GM03348 (cell line): ENCODE results near the gene ARHGAP31.
"Not testable (repeated sequence)": the region's sequence is repeated elsewhere in the genome, so short reads cannot be mapped to it uniquely, and the experiment has no call there.

Source experiments
- DNase-seq: peaks from one replicate; pipeline ENCODE4 v3.0.0; 2012; ENCODE audit warnings: low spot score

The ARHGAP31 gene

DNA sequence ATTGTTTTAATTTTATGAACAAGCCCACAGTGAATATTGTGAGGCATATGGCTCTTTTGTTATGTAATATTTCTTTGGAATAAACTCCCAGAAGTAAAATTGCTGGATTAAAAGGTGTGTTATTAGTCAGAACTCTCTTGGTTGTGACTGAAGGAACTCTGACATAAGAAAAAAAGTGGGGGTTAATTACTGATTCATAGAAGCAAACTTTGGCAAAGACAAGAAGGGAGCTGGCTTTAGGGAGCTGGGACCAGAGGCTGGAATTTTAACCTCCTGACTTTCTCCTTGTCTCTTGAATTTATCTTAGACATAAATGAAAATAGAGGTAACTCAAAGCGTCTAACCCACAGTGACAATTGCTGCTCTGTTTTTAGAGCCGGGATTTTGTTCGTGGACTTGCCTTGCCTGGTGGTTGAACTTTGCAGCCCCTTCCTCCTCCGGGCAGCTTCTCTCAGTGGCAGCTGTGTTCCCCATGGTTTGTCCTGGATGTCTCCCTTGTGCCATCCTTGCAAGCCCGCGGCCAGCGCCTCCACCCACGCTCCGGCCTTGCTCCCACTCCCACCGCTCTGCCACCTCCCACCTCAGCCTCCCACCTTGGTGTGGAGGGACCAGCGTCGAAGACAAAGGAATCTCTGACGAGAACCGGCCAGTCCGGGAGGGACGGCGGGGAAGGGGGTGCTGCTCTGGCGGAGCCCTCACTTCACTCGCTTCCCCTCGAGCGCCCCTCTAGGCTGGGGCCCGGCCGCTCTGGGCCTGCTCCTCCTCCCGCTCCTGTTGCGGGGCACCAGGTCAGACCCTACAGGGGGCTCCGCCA, 28.0 kb downstream of the ARHGAP31 start:
- peak; percentile 50 for DNase-seq

GRCh38 chr3:119322835-119323722, 28.9 kb downstream of the ARHGAP31 start:
- DNase-seq = peak; percentile 83

DNA sequence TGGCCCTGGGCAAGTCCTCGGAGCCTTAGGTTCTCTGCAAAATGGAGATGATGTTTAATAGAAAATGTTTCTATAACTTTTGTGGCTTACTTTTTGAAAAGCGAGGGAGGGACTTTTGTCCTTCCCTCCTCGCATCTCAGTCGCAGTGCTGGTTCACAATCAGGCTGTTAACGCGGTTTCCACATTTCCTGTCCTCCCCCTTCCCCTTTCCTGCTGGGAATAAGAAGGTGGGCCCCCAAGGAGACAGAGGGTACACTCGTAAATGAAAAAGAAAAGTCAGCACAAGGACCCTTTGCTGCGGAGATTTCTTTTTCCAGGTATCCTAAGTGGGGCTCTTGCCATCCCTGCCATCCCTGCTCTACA, 29.5 kb downstream of the ARHGAP31 start:
- DNase-seq = no peak

- no peak for DNase-seq
Observed at GRCh38 chr3:119324899-119325298, 30.7 kb downstream of the ARHGAP31 start.

DNA sequence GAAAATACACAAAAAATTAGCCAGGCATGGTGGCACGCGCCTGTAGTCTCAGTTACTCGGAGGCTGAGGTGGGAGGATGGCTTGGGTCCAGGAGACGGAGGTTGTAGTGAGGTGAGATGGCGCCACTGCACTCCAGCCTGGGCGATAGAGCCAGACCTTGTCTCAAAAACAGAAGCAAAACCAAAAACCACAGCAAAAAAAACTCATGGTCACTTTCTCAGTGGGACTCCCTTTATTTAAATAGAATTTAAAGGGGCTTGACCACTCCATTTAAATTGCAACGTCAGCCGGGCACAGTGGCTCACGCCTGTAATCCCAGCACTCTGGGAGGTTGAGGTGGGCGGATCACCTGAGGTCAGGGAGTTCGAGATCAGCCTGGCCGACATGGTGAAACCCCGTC, 32.8 kb downstream of the ARHGAP31 start:
- no peak for DNase-seq

- no peak for DNase-seq
Observed at GRCh38 chr3:119329551-119329950, 35.4 kb downstream of the ARHGAP31 start.

DNA sequence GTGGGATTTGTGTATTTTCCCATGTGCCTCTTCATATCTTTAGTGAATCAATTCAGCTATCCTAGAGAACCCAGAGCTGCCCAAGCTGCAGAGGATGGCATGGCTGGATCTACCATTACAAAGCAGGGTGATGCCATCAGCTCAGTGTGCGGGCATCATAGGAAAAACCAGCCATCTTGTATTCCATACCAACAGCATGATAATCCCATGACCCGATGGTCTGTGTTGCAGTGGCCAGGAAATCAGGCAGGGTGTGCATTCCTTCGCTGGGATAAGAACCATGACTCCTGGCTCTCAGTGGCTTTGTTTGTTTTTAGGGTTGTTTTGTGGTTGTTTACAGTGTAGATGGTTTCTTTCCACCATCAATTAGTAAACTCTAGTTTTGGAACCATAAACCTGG, 36.0 kb downstream of the ARHGAP31 start:
- DNase-seq = no peak

GRCh38 chr3:119330858-119331257, 36.7 kb downstream of the ARHGAP31 start:
- no peak for DNase-seq

GRCh38 chr3:119331661-119332060, 37.5 kb downstream of the ARHGAP31 start:
- peak; percentile 67 for DNase-seq

DNA sequence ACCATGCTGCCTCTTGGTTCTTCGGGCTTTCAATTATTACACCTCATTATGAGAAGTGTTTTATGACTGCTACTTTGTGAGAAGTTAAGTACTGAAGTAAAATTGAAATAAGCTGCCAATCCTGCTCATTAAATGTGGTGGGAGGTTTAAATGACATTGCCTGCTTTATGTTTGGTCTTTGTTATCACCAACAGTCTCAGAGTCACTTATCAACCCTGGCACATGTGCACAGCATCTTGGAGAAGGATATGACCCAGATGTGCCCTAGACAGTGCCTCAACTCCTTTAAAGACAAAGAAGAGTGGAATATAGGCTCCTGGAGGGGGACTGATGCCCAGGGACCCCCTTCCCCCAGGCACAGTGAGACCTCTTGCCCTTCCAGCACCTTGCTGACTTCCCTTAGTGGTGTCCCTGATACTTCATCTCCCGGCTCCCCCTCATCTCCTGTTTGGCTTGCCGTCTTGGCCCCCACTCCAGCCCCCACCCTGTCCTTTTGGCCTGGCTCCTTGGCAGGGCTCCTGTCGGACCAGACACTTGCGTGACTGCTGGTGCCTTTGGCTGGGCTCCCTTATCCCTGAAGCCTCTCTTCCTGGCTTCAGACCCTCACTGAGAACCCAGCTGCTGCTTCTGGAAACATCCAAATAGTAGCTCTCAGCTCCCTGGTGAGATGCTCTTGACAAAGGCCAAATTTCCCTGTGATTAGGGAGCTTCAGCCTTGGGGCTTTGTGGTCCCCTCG, 39.8 kb downstream of the ARHGAP31 start:
- DNase-seq = no peak

DNA sequence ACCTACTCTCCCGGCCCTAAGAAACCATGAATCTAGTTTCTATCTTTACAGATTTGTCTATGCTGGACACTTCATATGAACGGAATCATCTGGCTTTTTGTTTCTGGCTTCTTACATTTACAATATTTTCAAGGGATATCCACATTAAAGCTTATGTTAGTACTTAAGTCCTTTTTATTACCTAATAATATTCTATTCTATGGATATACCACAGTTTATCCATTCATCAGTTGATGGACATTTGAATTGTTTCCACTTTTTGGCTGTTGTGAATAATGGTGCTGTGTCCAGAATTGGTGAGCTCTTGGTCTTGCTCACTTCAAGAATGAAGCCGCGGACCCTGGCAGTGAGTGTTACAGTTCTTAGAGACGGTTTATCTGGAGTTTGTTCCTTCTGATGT, 42.6 kb downstream of the ARHGAP31 start:
- DNase-seq = no peak

- not testable (repeated sequence) for DNase-seq
Observed at GRCh38 chr3:119337407-119337806, 43.2 kb downstream of the ARHGAP31 start.

DNA sequence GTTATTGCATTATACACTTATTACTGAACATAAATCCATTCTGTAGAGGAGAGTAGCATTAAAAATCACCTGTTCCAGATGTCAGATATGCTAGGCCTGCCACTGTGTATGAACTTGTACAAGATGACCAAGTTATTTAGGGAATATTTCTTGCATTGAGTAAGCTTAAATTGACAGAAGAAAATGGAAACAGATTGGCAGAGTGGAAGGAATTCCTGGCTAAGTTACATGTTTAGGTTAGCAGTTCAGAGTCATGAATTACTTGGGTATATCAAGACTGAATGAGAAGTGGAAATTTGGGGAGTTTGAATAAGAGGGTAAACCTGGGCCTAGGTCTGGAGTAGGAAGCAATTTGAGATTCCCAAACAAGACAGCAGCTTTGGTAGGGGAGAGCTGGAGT, 44.6 kb downstream of the ARHGAP31 start:
- no peak for DNase-seq

DNA sequence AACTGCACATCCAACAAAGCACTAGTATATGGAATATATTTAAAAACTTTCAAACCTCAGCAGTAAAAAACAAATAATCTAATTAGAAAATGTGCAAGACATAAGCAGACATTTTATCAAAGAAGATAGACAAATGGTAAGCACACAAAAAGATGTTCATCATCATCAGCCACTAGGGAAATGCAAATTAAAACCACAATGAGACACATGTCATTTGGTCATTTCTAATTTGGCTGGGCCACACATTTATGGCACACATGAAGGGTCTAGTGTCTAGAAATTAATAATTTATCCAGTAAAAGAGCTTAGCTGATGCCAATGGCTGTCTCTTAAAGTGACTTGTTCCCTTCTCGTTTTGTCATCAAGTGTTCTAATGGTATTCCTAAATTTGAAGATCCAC, 45.8 kb downstream of the ARHGAP31 start:
- DNase-seq = no peak

- DNase-seq = no peak
Observed at GRCh38 chr3:119340446-119340845, 46.3 kb downstream of the ARHGAP31 start.

GRCh38 chr3:119342176-119342575, 48.0 kb downstream of the ARHGAP31 start:
- peak; percentile 50 for DNase-seq

DNA sequence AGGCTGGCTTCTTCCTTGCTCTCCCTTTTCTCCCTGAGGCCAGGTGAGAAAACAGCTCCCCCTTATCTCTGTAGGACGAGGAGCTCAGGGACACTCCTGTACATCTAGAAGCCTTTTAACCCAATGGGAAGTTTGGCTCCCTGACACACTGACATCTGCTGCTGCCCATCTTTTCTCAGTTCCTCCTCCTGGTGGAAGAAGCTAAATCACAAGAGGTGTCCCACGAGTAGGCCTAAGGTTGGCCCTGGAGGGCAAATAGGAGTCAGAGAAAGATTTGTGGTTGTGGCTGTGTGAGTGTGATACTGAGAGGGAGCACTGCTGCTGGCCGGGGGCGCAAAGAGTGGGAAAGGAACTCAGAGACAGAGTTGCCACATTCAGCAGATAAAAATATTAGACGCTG, 49.5 kb downstream of the ARHGAP31 start:
- DNase-seq = no peak

DNA sequence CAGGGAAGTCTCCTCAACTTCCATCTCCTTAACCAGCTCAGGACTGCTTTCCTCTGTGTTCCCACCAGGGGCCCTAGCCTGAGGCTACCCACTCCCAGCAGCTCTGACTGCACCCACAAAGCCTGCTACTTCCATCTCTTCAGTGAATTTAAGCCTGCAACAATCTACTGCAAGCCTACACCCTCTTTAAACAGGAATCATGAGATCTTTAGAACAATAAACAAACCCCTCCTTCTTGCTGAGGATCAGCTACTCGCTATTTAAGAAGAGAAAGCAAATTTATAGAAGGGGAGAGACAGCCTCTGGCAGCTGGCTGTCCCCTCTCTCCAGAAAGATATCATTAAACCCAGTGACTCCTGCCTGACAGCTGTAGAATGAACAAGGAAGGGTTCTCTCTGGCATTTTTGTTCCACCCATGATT, 51.9 kb downstream of the ARHGAP31 start:
- no peak for DNase-seq

DNA sequence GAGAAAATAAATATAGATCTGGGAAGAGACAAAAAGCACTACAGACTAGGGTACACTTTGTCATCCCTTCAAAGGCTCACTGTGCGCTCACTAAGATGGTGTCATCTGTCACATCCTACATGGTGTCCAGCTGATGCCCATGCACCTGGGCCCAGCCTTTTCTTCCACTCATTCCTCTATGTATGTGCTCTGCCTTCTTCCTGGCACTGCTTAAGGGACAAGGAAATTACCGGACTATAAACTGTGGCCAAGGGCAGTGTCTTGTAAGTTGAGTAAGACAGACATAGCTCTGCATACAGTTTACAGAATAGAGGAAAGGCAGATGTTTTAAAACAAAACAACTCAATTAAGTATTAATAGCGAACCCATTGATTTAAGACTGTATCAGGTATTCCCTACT, 52.9 kb downstream of the ARHGAP31 start:
- no peak for DNase-seq

- DNase-seq = no peak
Observed at GRCh38 chr3:119349354-119350041, 55.3 kb downstream of the ARHGAP31 start.

DNA sequence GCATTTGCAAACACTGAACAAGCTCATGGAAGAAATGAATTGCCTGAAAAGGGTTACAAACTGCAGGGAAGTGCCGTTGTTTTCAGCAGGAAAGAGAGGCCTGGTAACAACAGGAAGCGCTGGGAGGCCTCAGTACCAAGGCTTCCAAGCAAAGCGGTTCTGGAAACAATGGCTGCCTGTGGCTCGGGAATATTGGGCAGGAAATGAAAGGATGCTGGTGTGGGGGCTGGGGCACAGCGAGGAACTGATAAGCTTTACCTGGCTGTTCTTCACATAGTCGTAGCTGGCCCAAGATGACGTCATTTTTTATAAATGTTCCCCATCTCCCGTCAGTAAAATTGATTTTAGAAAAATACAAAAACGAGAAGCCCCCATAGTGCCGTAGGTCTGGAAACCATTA, 55.9 kb downstream of the ARHGAP31 start:
- no peak for DNase-seq

GRCh38 chr3:119351581-119351980, 57.4 kb downstream of the ARHGAP31 start:
- DNase-seq = no peak
